Stimulated activated CD8-positive, alpha-beta memory T cell treated with anti-CD3 and anti-CD28 coated beads, Interleukin-2, amount 100 ng/mL, for 48 hours (primary cell): ENCODE measurements around the gene DLG2.
"Not testable (repeated sequence)": the region's sequence is repeated elsewhere in the genome, so short reads cannot be mapped to it uniquely, and the experiment has no call there.

ENCODE experiments used
- DNase-seq, 2 donors: peaks; one replicate each; pipeline ENCODE4 v3.0.0-alpha.2; 2020; ENCODE audit warnings: low read depth in 2 of 2

Gene DLG2

DNA sequence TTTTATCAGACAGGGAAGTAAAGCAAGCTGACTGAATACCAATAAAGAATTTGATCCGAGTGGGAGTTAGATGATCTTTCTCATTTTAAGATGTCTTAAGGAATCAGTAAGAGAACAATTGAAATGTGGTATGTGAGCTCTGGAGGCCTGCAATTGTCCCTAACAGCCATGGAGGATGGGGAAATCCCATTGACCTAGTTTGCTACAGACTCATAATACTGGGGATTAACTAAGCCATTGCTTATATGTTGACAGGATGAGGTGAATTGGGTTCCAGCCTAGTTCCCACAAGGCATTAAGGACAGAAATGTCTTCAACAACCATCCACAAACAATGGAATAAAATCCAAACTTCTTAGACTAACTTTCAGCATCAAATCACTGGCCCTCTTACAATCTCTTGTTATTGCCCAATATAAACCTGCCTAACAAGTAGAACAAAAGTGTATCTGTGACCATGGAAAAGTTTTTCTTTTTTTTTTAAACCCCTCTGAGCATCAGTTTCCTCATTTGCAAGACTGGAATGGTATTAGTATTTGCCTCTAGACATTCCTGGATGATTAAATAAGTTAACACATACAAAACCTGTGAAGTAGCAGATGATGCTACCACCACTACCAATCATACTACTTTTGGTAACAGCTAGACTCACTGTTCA is 773.2 kb downstream of the DLG2 start:
- no peak for DNase-seq

DNA sequence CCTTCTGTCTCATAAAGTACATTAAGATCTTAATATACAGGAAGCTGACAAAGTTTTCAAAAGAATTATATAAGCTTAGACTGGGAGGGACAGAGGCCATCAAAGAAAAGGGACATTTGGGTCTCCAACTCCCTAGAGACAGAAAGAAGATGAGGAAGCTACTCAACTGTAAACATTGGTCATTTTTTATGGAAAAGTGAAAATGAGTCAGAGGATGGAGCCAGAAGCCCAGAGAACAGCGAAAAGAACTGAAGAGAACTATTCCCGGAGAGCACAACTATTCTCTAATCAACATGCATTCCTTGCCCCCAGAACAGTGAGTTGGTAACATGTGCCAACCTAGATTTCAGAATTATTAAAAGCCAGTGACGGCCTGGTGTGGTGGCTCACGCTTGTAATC is 779.3 kb downstream of the DLG2 start:
- DNase-seq = no peak

DNA sequence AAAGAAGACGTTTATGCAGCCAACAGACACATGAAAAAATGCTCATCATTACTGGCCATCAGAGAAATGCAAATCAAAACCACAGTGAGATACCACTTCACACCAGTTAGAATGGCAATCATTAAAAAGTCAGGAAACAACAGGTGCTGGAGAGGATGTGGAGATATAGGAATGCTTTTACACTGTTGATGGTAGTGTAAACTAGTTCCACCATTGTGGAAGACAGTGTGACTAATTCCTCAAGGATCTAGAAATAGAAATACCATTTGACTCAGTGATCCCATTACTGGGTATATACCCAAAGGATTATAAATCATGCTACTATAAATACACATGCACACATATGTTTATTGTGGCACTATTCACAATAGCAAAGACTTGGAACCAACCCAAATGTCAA is 786.9 kb downstream of the DLG2 start:
- DNase-seq = not testable (repeated sequence)

DNA sequence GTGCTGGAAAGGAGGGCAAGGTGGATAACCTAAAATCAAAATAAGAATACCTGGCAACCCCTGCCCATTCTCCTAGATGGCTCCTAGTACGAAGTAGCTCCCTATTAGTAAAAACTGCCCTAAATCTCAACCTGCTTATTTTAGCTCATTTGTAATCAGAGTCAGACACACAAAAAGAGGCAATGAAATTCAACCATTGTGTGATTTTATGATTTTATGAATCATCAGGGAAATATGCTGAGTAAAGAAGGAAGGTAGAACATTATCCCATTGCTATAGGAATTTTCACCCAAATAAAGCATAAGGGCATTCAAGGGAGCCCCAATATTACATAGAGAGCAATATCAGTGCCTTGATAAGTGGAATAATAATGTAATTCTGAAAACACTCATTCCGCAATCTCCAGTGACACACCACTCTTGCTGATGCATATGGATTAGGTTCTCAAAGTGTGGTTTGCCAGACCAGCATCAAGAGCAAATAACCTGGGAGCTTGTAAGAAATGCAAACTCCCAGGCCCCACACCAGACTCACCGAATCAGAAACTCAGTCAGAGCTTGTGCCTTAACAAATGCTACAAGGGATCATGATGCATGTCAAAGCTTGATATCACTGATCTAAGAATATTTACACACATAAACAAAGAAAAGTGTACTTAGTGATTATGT is 789.6 kb downstream of the DLG2 start:
- DNase-seq = no peak

DNA sequence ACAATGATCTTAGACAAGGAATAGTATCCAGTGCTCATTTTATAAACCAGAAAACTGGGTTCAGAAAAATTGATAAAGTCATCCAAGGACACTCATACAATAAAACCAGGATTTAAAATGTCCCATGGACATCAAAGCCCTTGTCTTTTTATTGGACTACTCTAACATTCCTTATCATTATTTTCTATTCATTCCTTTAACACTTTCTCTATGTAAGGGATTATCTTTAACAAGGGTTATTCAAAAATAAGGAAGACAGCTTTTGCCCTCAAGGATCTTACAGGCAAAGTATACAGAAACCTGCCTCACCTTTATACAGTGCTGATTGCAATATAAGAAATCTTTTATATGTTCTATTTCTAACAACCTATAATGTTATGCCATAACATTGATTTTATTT is 790.8 kb downstream of the DLG2 start:
- DNase-seq = no peak

DNA sequence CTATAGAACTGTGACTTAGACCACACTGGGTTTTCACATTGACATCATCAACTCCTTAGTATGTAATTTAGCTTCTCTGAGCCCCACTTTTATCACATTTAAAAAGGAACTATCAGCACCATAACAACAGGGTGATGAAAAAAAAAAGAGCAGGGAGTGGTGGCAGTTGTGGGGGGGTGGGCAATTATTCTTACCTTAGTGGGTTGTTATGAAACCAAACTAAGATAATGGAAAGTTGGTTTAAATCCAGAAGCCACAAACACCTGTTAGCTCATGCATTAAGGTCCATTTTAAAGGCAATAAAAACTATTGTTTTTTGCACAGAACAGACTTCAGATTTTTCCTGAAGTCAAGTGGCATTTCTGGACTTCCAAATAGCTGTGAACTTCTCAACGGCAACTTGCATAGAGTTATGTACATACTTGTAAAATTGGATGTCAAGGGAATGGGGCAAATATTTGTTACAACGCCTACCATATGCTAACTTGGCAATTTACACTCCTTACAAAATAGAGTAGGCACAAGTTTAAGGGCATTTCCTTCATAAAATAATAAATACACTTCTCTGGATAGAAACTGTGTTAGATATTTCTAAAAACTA is 793.6 kb downstream of the DLG2 start:
- no peak for DNase-seq

DNA sequence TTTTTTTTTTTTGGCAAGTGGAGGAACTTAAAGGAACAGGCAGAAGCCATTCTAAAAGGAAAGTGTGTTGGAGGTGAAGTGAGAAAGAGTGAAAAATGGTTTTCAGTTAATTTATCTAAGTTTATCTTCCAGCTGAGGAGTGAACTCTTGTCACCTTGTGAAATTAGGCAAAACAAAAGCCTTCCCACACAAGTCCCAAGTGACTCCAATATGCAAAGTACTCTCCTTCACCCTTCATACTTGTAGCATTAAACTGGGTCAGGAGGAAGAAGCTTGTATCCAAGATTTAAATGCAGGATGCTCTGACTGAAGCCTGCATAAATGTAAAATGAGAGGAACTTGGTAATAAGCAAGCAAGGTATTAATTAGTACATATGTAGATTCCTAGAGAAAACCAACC is 796.8 kb downstream of the DLG2 start:
- DNase-seq = no peak

DNA sequence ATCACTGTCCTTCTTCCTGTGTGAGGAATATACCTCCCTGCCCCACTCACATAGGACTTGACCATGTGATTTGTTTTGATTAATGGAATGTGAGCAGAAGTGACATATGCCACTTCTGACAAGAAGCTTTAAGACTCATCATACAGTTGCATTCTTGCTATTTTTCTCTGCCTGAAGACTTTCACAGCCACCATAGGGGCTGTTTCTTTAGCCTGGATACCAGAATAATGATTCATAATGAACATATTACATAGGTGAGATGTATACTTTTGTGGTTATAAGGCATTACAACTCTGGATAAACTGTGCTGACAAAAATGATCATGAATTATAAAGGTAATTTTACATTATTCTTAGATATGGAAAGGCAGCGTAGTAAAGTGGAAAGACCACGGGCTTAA is 798.0 kb downstream of the DLG2 start:
- no peak for DNase-seq

DNA sequence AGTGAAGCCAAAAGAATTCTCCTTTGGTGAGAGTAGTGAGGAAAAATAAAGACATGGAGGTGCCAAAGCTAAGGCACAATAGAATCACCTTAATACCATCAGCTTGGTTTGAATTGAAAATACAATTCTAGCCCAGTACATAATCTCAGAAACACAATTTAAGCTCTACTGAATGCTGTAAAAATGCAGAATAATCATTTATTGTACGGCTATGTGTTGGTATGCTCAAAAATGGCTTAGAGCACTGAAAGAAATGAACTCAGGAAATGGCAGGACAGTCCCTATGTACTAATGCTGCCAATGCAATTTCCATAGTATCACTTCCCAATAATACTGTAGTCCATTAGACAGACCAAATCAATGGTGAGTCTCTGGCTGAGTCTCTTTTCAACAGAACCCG is 798.5 kb downstream of the DLG2 start:
- no peak for DNase-seq

DNA sequence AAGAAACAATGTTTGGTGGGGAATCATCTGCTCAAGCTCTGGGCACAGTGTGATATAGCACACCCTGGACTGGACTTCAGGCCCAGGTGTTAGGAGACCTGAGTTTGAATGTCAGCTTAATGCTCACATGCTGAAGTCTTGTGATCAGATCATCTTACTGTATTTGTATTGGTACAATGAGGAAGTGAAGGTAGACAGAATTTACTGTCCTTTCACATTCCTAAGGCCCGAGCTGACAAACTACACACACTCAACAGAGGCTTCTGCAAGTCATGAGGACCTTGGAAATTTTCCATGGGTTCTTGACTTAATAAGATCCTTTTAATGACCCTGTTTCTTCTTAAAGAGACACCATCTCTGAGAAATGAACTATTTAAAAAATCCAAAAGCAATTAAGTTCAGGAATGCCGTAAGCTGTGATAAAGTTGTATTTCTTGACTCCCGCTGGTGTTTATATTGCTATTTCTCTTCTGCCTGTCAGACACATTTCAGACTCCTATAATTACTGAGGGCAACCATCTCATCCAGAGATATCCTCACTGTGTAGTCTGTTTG is 802.0 kb downstream of the DLG2 start:
- no peak for DNase-seq

DNA sequence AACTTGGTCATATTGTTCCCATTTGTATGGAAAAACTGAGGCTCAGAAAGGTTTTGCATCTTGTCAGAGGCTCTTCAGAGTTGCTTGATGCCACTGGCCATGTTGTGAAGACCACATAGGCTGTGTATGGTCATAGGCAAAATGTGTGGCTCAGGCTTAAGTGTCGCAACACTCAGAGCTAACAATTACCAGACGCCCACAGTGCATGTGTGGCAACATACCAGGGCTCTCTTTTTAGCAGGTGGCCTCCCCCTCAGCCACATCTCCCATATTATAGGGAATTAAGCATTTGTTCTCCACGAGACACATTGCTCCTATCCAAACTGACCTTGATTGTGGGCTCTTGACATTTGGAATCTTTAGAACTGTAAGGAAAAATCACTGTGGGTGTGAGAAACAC is 802.5 kb downstream of the DLG2 start:
- no peak for DNase-seq

DNA sequence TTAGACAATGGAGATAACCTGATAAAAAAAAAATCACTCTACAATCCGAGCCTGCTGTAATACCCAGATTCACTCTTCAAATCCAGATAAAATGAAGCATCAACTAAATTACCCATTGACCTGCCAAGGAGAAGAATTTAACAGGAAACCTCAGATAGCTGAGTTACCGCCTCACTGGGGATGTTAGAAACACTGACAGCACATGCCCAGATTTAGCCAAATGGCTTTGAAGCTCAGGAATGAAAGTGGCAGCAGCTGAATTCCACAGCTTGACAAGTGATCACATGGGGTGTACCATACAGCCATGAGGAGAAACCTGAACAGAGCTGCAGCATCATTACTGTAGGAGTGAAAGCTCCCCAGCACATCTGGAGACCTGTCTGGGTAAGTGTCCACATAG is 807.6 kb downstream of the DLG2 start:
- DNase-seq = no peak

DNA sequence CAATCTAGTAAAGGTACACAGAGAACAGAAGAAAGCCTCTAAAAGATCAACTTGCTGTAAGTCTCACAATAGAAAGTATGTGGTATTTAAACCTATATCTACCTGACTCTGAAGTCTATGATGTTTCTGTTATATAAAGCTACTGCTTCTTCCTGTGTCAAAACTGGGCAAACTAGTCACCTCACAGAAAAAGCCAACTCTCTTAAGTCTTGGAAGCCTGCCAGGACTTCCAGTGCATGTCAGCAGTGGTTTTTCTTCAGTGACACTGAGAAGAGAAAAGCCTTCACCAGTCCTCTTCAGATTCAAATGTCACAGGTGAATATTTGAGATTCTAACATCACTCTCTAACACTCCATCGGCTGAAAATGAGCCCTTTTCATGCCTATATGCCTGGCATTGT is 808.0 kb downstream of the DLG2 start:
- no peak for DNase-seq

DNA sequence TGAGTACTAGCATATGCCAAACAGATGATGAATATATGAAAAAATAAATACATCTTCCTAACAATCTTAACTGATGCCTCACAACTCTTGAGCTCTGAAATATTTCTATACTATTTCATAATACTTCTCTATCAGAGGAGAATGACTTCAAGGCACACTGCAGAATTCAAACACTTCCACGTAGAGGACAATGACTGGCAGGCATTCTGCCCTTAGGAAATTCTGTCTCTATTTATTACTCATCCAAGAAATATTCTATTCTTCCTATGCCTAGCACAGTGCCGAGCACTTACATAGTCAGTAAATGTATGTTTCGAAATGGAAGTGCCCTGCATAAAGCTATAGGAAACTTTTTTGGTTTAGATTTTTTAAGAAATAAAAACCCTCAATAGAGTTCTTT is 809.1 kb downstream of the DLG2 start:
- no peak for DNase-seq

DNA sequence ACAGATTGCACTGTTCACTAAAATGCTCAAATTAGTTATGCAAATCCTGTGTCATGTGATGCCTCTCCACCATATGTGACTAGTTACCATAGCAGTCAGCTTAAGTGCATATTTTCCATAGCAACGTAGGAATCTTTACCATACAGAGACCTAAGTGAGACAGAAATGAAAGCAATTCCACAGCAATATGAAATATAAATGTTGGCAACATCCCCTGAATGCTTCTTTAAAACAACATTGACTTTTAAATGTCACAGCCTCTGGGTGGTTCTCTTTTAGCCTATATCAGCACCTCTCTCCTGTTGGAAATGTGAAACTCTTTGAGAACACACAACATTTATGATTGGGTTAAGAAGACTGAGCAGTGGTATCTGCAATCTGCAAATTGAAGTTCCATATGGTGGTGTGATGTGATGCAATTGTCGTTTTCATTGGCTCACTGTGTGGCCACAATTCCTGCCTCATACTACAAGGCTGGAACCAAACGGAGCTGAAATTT is 814.6 kb downstream of the DLG2 start:
- DNase-seq = no peak

DNA sequence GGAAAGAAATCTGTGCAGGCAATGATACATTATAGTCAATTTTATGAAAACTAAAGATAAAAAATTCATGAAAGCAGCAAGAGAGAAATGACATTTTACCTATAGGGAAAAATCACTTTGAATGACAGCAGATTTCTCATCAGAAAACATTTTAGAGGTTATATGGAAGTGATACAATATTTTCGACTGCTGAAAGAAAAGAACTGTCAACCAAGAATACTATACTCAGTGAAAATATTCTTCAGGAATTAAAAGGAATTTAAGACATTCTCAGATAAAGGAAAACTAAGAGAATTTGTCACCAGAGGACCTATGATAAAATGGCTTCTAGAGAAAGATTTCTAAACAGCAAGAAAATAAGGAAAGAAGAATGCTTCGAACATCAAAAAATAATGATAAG is 820.8 kb downstream of the DLG2 start:
- DNase-seq = no peak

DNA sequence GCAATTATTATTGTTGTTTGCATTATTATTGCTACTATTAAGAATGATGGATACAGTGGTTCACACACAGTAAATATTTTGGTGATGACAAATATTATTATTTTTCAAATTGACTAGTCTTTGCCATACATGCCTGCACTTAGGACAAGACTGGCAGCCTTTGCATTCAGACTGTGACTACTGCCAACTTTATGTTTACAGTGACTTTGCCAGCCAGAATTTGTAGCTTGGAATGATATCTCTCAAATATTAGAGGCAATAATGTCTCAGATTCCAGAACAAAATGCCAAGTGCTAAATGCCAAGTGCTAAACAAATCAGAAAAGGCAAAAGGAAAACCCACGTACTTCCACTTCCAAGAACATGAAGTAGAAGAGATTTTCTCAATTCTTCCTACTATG is 823.1 kb downstream of the DLG2 start:
- DNase-seq = no peak

DNA sequence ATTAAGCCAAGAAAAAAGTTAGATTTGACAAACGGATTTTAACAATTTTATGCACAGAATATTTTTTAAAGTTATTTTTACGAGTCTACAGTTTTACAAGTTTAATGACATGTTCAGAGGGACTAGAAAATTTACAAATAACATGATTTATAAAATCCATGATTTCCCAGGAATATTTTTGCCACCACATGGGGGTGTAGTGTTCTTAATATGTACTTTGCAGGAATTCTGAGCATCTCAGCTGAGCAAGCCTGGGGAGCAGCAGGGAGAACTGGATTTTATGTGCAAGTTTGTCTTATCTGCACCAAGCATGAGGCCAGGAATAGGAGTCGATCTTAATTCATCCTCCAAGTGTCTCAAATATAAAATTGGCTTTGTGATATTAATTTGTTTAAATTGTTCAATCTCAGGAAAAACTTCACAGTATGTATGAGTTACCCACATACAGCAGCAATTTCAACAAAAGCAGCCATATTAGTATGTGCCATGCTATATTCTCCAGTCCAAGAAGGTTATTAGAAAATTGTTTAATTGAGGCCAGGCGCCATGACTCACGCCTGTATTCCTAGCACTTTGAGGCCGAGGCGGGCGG is 826.3 kb downstream of the DLG2 start:
- no peak for DNase-seq

DNA sequence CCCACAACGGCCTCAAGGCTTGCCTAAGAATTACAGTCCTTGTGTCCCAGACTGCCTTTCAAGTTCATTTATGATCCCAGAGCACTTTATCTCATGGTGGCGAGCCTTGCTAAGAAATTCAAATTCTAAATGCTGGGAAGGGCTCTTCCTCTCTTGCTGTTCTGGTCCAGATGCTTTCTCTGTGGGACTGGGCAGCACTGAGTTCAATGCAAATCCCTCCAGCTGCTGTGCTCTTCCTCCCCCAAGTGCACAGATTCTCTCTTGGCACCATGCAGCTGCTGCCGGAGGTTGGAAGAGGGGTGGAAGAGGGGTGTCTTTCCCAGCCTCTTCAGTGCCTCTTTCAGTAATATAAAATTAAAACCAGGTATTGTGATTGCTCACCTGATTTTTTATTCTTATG is 828.0 kb downstream of the DLG2 start:
- no peak for DNase-seq

DNA sequence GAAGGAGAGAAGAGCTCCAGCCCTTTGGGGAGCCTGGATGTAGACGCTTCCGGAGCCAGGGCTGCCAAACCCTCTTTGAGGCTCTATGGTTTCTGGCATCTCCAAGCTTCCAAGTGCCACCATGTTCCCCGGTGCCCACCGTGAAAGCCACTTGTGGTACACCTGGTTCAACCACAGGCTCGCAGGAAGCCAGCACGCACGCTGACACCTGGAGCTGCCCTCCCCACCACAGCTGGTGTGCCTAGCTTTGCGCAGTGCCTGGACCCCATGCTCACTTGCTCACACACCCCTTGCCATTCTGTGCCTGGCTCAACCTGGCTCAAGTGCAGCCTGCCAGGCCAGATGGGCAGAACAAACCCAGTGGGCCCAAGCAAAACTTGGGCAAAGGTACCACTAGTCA is 831.4 kb downstream of the DLG2 start:
- no peak for DNase-seq

DNA sequence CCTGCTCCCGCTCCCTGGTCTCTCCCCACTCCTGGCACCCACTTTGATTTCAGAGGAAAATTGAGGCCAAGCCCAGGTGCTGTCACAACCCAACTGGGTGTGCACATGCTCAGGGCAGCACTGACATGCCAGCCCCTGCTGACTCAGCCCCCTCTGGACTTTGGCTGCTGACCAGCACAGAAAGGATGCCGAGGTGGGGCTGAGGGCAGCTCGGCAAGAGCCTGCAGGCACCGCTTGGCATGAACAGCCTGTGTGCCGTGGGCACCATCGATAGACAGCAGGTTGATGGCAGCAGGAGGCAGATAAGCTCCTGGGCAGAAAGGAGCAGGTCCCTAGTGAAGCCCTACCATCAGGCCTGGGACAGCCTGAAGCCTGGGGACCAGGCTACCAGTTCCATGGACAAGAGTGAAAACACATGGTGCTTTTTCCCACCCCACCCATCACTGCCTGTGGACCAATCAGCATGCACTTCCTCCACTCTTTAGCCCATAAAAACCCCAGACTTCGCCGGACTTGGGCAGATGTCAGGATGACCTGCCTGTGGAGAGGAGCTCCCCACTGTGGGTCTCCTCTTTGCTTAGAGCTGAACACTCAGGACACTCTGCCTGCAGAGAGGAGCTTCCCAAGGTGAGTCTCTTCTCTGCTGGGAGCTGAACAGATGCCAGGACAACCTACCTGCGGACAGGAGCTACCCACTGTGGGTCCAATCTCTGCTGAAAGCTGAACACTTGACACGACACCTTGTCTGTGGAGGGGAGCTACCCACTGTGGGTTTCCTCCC is 832.3 kb downstream of the DLG2 start:
- DNase-seq = no peak

DNA sequence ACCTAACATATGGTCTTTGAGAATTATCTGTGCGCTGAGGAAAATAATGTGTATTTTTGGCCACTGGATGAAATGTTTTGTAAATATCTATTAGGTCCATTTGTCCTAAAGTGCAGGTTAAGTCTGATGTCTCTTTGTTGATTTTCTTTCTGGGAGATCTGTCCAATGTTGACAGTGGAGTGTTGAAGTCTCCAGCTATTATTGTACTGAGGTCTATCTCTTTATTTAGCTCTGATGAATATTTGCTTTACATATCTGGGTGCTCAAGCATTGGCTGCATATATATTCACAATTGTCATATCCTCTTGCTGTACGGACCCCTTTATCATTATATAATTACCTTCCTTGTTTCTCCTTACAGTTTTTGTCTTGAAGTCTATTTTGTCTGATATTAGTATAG is 833.8 kb downstream of the DLG2 start:
- no peak for DNase-seq
